Embryonic facial prominence (tissue), 1 donor: ENCODE data around the gene HHIPL1.
"Not testable (repeated sequence)": the region's sequence is repeated elsewhere in the genome, so short reads cannot be mapped to it uniquely, and the experiment has no call there.

Source experiments
- DNase-seq: peaks from one replicate; pipeline ENCODE4 v3.0.0-alpha.2; 2016; ENCODE audit errors: extremely low spot score

HHIPL1 gene

DNA sequence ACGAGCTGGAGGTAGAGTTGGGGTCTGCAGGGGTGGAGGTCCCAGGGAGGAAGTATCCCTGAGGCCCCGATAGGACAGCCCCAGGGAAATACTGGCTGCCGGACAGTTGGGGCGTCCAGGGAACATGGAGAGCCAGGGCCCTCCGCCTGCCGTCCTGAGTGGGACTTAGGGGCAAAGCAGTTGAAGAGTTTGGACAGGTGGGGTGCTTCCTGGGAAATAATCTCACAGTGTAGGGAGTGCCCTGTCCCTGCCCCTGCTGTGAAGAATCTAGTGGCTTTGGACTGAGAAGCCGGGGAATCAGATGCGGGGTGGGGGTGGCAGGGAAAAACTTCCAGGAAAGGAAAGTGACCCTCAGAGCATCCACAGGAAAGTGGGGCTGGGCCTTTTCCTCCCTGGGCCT is 9.8 kb upstream of the HHIPL1 start:
- no peak for DNase-seq

DNA sequence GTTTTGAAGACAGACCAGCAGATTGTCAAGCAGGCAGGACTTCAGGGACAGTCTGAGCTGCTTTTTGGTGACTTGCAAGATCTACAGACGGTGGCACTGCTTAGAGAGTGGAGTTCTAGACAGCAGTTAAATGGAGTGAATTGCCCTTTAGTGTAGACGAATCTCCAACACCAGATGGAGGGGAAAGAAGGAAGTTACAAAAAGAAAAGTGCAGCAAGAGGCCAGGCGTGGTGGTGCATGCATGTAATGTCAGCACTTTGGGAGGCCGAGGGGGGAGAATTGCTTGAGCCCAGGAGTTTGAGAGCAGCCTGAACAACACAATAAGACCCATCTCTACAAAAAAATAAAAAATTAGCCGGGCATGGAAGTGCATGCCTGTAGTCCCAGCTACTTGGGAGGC is 8.4 kb upstream of the HHIPL1 start:
- DNase-seq, result no peak

DNA sequence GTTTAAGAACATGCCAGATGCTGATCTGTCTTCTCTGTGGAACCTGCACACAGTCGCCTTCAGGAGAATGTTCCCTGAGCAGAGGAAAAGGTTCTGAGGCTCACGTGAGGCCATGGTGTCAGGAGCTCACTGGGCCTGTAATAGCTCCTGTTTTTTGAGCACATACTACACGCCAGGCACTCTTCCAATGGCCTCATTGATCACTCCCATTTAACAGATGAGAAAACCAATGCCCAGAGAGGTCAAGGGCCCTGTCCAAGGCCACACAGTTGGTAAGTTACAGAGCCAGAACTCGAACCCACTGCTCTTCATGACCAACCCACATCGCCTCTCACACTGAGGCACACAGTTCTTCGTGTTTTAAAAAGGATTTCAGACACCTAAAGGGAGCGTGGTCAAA is 7.3 kb upstream of the HHIPL1 start:
- DNase-seq, result no peak

DNA sequence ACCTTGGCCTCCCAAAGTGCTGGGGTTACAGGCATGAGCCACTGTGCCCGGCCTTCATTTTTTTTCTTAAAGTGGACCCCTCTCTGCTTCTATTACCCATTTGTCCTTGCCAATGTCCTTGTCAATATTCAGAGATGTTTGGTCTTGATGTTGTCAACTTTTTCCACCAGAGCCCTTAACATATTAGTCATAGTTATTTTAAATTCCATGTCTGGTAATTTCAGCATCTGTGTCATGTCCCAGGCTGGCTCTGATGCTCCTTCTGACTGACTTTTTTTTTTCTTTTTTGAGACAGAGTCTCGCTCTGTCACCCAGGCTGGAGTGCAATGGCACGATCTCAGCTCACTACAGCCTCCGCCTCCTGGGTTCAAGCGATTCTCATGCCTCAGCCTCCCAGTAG is 2.2 kb upstream of the HHIPL1 start:
- DNase-seq, result not testable (repeated sequence)

DNA sequence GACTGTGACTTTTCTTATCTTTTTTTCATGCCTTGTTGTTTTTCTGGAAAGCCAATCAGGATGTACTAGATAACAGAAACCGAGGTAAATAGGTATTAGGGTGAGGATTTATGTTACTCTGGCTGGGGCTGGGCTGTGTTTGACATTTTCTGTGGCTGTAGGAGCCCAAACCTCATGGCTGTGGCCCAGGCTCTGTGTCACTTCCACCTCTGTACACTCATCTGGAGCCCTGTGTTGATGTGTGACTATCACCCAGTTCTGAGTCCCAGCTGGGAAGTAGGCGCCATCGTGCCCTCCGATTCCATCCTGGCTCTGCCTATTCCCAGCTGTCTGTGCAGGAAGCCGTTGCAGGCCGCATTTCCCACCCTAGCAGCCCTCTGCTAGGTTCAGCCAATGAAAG is 1.6 kb upstream of the HHIPL1 start:
- DNase-seq, result no peak

DNA sequence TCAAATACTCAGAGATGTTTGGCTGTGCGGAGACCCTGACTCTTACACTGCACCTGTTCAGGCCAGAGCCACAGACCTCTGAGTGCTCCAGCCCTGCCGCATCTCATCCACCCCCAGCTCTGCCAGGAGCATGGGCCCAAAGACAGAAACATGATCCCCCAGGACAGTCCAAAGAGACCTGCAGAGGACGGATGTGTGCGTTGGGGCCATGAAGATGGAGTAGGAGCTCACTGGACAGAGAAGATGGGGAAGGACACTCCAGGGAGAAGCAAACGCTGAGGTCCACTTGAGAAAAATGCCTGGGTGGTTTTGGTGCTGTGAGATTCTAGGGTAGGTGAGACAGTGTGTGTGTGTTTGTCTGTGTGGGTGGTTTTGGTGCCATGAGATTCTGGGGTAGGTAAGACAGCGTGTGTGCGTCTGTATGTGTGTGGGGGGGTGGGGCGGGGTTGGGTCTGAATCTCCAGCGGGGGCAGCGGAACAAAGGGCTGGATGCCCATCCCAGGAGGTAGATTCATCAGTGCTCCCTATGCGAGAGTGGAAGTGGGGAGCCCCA is 818 bp upstream of the HHIPL1 start:
- no peak for DNase-seq

DNA sequence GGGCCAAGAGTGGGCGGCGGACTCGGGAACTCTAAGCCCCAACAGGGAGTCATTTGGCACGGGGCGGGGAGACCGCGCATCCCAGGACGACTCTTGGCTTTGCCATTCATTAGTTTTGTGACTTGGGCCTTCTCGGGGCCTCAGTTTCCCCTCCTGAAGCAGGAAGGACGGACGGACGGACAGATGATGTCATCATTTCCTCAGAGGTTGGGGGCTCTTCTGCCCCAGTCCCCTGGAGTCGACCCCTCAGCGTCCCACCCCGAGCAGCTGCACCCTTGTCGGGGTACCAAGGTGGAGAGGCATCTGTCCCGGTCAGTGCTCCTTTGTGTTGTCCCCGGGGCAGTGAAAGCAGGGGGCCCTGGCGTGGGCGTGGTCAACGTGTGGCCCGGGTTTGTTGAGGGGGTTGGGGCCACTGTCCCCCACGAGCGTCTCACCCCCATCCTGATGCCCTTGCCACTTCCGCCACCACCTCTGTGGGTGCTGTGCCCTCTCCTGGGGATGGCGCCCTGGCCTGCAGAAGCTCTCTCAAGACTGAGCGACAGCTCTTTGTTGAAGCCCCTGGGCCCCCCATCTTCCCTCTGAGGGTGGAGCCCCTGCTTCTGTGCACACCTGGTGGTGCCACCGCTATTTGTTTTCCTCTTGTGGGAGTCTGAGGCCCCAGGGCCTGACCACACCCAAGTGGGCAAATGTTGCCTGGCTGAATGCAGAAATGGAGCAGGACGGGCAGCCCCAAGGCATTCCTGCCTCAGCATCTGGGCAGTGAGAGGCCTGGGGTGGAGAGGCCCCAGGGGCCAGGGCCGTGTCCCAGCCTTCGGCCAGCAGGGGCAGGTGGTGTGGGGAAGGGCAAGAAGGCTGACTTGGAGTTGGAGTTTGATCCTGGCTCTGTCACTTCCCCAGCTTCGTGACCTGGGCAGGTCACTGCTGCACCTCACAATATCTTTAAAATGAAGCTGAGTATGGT is 896 bp downstream of the HHIPL1 start:
- DNase-seq, result no peak

DNA sequence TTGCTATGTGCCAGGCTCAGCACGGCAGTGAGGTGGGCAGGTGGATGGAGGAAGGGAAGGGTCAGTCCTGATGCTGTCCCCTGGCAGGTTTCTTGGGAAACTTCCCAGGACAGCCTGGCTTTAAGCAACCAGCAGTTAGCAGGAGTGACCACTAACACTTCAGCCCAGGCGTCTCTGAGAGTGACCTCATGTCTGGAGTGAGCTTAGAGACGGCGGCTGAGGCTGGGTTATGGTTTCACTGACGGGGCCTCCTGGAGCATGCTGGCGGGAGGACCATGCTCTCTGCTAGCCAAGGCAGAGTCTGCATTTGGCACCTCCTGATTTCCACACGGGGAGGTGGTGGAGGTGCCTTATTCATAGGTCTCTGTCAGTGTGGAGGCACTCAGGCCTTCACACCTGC is 2.5 kb downstream of the HHIPL1 start:
- DNase-seq, result no peak

DNA sequence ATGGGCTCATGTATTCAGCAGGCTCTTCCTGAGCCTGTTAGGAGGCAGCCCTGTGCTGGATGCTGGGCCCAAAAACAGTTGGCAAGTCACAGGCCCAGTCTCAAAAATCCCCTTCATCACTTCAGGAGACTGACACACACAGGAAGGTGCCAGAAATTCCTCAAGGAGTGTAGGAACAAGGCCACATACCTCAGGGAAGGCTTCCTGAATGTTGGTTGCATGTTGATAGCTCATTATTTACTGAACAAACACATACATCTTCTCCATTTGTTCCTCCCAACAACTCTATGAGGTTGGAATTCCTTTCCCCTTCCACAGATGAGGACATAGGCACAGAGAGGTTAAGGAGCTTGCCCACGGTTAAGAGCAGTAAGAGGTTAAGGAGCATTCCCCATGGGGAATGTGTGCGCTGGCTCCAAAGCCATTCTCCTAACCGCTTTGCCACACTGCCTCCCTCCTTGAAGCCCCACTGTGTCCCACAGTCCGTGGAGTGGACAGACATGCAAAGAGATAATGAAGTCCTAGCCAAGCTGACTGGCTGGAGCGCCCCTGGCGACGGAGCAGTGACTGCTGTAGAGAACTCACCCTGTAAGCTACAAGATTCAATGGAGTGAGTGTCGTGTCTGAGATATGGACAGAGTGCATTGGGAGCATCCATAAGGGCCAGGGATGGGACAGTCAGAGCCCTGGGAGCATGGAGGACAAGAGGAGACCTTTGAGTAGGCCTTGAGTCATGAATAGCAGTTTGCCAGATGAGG is 3.3 kb downstream of the HHIPL1 start:
- DNase-seq, result no peak

DNA sequence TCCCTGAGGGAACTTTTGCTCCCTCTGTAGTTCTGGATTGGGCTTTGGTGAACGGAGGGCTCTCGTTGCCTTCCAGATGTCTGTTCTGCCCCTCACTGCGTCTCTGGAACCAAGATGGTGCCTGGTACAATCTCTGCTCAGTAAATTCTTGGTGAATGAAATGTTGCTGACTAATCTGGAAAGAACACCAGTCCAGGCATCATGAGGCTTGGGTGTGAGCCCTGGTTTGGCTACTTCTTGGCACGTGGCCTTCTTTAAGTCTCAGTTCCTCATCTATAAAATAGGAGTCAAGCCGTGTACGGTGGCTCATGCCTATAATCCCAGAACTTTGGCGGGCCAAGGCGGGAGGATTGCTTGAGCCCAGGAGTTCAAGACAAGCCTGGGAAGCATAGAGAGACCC is 4.3 kb downstream of the HHIPL1 start:
- no peak for DNase-seq

DNA sequence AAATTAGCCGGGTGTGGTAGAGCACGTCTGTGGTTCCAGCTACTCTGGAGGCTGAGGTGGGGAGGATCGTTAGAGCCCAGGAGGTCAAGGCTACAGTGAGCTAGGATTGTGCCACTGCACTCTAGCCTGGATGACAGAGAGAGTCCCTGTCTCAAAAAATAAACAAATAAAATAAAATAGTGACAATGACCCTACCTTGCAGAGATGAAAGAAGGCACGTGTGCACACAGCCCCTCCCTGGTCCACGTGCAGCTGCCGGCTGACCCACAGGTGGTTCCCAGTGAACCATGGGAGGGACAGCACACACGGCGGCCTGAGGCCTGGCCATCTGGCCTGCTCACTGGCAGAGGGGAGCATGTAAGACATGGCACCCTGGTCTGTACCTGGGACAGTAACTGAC is 4.7 kb downstream of the HHIPL1 start:
- DNase-seq, result no peak

DNA sequence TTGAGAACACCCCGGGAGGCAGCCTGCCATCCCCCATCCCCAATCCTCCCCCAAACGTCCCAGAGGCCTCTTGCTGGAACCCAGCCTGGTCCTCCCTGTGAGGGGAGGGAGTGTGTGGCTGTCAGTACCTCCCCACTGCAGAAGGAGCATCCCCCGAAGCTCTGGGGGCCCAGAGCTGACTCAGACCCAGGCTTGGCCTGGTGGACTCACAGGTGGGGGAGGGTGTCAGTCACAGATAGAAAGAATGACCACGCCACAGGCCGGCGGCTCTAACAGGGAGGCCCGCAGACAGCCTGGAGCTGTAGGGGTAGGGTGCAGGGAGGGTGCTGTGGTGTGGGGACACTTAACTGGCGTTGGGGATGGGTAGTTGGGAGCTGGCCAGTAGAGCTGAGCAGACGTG is 5.3 kb downstream of the HHIPL1 start:
- DNase-seq, result no peak

DNA sequence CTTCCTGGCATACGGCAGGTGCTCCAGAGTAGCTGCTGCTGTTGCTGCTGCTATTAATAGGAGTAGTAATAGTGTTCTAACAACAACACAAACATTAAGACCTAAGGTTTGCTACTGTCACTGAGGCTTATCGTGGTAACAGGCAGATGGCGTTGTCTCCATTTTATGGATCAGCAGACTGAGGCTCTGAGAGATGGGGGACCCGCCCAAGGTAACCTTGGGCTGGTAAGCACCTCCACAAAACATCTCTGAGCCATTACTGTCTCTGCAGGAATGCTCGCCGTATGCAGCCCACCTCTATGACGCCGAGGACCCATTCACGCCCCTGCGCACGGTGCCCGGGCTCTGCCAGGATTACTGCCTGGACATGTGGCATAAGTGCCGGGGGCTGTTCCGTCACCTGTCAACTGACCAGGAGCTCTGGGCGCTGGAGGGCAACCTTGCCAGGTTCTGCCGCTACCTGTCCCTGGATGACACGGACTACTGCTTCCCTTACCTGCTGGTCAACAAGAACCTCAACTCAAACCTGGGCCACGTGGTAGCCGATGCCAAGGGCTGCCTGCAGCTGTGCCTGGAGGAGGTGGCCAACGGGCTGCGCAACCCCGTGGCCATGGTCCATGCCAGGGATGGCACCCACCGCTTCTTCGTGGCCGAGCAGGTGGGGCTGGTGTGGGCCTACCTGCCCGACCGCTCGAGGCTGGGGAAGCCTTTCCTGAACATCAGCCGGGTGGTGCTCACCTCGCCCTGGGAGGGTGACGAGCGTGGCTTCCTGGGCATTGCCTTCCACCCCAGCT is 7.2 kb downstream of the HHIPL1 start:
- DNase-seq, result no peak

DNA sequence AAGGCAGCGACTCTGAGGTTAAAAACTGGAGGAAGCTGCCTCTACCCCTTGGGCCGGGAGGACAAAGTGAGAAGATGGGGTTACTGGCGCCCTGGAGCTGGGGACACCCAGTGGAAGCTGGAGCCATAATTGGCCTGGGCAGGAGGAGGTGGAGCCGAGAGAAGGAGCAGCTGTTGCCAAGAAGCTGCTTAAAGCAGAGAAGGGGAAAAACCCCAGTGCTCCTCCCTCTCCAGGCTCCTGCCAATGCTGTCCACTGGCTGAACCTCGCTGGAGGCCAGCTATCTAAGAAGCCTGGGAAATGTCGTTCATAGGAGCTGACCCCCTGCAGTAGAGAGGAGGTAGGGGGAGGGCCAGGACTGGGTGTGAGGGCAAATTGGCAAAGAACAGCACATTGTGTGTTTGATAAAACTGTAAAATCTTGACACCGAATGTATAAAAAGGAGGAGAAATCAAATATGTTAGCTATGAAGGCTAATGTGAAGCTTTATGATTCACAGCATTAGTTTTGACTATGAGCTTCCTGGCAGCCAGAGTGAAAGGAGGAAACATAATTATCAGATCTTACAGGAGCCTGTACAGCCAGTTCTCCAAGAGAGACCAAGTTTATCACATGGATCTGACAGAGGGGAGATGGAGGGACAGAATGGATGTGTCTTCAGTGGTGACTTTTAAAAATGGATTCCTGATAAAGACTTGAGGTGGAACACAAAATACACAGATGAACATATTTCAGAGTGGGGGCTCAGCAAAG is 9.5 kb downstream of the HHIPL1 start:
- DNase-seq, result no peak

DNA sequence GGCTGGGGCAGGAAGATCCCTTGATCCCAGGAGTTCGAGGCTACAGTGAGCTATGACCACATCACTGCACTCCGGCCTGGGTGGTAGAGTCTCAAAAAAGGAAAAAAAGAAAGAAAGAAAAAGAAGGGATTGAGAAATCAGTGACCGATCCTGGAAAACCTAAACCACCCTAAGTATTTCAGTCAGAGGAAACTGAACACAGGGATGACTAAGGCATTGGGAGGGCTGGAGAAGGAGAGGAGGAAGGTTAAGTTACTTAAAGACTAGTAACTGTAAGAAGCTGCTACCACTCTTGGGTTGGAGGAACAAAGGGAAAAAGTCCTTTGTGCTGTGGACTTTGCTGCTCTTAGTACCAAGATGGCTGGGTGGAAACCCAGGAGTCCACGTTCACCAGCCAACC is 10.6 kb downstream of the HHIPL1 start:
- no peak for DNase-seq

DNA sequence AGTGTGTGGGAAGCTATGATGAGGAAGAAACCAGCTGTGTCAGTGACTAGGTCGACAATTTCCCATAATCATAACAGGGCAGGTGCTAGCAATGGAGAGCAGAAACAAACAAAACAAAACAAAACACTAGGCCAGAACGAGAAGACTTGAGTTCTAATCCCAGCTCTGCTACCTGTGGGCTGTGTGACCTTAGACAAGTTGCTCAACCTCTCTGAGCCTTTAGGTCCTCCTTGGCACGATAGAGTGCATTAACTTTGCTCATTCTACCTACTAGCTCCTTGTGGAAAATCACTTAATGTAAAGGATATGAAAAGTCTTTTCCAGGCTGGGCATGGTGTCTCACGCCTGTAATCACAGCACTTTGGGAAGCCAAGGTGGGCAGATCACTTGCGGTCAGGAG is 11.2 kb downstream of the HHIPL1 start:
- DNase-seq, result no peak

DNA sequence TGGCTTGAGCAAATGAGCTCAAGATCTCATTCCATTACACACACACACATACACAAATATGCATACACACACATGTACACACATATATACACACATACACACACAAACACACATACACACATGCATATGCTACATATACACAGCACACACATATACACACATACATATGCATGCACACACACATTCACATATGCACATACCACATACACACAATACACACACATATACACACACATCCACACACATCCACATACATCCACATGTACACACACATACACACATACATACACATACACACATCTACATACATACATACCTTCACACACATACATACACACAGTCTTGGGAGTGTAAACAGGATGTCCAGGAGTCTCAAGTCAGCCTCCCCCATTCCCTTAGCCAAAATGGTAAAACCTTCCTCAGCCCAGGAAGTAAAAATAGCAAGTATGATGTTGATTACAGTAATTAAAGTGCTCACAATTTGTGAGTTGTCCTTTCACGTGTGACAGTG is 12.8 kb downstream of the HHIPL1 start:
- DNase-seq, result no peak

DNA sequence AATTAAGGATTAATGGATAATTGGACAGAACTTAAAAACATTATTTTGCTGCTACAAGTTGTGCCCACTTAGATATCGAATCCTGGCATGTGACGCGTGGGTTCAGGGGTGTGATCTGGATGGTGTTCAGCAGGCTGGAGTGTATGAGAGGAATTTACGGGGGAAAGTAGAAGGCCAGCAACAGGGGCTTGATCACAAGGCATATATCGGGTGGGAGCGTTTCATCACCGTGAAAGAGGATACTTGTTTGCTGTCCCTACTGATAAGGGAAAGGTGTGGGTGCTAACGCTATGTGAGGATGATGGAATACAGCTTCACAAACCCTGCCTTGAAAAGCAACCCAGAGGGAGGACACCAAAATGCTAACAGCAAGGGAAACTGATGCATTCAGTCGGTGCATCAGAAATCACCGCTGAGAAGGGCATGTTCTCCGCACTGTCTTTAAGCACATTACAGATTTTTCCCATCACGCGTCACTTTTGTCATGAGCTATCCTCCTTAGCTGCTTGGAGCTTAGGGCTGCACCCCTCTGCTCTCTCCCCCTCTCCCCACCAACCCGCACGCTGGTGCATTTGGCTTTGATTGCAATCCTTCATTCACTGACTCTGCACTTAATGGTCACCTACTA is 13.4 kb downstream of the HHIPL1 start:
- no peak for DNase-seq

DNA sequence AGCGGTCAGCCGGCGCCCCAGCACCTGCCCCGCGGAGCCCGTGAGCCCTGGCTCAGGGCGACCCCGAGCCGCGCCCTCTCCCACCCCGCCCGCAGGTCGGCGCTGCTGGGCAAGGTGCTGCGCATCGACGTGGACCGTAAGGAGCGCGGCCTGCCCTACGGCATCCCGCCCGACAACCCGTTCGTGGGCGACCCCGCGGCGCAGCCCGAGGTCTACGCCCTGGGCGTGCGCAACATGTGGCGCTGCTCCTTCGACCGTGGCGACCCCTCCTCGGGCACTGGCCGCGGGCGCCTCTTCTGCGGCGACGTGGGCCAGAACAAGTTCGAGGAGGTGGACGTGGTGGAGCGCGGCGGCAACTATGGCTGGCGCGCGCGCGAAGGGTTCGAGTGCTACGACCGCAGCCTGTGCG is 14.4 kb downstream of the HHIPL1 start:
- DNase-seq, result no peak

DNA sequence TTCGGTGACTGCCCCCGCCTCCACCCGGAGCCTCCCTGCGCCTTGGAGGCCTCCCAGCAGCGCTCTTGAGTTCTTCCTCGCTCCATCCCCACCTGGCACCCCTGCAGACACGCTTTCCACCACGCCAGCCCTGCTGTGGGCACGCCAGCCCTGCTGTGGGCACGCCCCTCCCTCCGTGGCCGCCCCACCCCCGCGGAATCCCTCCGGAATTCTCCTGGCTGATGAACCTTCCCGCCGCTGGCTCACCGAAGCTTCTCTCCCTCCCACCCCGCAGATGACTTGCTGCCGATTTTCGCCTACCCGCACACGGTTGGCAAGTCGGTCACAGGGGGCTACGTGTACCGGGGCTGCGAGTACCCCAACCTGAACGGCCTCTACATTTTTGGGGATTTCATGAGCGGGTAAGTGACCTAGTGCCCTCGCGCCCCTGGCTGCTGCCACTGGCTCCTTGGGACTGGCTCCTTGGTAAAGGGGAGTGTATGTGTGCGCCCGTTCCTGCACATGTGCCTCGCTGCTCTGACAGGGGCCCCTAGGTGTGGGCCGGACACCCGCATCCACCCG is 15.2 kb downstream of the HHIPL1 start:
- DNase-seq, result no peak
